GM21825 (cell line): ENCODE measurements around the gene PRR19.
A peak's percentile ranks its signal among the peaks of the same experiment; 100 is the strongest.

Experiments used
- ATAC-seq: cut with Tn5 transposase; IDR thresholded peaks from one replicate; pipeline ENCODE4 v1.9.1; 2021; ENCODE audit warnings: mild to moderate bottlenecking, moderate library complexity; ENCODE audit not compliant: unreplicated experiment

Gene PRR19

GRCh38 chr19:42282819-42283187 is 19.1 kb upstream of the PRR19 start:
- no peak for ATAC-seq

- ATAC-seq: peak; percentile 43
Measured at GRCh38 chr19:42283188-42284065, 18.5 kb upstream of the PRR19 start.

DNA sequence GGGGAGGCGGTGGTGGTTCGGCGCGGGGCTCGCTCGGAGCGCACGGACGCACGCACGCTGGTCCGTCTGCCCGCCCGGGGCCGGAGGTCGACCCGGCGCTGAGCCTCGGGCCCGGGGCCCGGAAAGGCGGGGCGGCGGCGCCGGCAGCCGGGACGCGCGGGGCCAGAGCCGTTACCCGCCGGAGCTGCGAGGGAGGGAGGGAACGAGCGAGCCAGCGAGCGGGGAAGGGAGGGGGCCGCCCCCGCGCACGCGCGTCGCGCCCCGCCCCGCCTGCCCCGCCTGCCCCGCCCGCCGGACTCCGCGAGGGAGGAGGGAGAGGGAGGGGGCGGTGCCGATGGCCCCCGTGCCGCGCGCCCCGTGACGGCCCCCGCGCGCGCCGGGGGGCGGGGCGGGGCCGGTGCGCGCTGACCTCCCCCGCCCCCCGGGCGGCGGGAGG is 17.8 kb upstream of the PRR19 start:
- peak; percentile 28 for ATAC-seq

DNA sequence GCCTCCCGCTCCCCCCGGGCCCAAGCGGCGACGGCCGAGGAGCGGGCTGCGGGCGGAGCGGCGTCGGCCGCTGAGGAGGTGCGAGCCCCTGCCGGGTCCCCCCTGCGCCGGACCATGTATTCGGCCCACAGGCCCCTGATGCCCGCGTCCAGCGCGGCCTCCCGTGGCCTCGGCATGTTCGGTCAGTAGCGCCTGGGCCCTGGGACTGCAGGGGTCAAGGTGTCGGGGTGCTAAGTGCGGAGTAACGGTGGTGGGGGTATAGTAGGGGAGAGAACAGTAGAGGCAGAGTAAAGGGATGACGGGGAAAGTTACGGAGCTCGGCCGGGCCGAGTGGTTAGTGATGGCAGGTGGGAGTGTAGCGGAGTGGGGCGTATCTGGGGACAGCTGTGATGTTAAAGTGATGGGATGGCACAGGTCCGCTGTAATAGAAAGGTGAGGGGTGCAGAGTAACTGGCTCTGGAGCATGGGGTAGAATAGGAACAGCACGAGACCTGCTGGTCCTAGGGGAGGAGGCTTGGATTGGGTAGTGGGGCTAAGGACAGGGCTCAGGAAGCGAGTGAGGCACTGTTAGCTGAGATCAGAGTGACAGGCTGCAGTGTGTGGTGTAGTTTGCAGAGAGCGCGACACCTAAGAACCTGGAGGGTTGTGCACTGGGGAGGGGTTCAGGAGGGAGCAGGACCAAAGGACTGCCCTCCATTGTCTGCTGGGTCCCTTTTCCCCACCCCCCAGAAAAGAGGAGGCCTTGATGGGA is 17.2 kb upstream of the PRR19 start:
- no peak for ATAC-seq

- ATAC-seq: no peak
Measured at GRCh38 chr19:42285541-42285941, 16.4 kb upstream of the PRR19 start.

DNA sequence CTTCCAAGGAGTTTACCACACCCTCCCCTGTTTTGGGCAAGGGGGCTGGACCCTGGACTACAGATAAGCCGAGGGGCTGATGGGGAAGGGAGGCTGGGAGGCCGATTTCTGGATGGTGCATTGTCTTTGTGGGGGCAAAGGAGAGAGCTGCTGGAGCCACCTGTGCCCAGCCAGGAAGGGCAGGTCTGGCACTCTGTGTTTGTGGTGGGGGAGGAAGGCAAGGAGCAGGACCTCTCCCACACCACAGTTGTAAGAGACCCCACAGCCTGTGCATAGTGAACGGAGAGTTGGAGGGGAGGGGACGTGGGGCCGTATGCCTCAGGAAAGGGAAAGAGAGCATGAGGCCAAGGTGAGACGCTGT is 16.0 kb upstream of the PRR19 start:
- no peak for ATAC-seq

- no peak for ATAC-seq
Measured at GRCh38 chr19:42286349-42287016, 15.4 kb upstream of the PRR19 start.

DNA sequence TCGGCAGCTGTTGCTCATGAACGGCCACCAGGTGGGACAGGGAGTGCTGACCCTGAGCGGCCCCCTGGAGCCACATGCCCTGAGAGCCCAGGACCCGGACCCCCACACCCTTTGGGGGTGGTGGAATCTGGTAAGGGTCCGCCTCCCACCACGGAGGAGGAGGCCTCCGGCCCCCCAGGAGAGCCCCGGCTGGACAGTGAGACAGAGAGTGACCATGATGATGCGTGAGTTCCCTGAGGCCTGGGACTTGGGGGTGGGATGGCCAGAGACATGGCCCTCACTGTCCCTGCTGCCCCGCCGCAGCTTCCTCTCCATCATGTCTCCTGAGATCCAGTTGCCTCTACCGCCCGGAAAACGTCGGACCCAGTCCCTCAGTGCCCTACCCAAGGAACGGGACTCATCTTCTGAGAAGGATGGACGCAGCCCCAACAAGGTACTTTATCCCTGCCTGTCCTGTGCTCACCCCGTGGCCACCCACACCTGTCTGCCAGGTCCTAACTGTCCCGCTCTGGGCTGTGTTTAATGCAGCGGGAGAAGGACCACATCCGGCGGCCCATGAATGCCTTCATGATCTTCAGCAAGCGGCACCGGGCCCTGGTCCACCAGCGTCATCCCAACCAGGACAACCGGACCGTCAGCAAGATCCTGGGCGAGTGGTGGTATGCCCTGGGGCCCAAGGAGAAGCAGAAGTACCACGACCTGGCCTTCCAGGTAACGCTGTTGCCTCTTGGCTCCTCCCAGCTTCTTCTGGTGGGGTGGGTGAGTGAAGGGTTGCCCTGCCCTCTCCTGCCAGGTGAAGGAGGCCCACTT is 14.7 kb upstream of the PRR19 start:
- ATAC-seq: no peak

DNA sequence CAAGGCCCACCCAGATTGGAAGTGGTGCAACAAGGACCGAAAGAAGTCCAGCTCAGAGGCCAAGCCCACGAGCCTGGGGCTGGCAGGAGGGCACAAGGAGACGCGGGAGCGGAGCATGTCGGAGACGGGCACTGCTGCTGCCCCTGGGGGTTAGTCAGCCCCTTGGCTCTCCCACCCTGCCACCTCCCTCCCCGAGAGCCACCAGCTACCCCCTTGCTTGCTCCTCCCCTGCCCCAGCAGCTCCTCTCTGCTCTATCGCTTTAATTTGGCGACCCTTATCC is 14.2 kb upstream of the PRR19 start:
- ATAC-seq: no peak

GRCh38 chr19:42288387-42288786 is 13.5 kb upstream of the PRR19 start:
- no peak for ATAC-seq

DNA sequence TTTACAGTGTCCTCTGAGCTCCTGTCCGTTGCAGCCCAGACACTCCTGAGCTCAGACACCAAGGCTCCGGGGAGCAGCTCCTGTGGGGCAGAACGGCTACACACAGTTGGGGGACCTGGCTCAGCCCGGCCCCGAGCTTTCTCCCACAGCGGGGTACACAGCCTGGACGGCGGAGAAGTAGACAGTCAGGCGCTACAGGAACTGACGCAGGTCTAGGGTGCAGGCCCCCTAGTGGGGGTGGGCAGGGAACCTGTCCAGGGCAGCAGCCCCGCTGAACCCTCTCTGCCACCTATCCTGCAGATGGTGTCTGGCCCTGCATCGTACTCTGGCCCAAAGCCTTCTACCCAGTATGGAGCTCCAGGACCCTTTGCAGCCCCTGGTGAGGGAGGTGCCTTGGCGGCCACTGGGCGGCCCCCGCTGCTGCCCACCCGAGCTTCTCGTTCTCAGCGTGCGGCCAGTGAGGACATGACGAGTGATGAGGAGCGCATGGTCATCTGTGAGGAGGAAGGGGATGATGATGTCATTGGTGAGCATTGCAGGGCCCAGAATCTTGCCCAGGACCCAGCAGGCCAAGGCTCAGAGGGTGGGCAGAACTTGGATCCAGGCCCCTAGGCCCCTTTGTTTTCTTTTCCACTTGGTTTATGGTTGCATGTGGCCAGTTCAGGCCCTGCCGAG is 12.9 kb upstream of the PRR19 start:
- ATAC-seq: no peak

GRCh38 chr19:42289556-42290041 is 12.3 kb upstream of the PRR19 start:
- no peak for ATAC-seq

DNA sequence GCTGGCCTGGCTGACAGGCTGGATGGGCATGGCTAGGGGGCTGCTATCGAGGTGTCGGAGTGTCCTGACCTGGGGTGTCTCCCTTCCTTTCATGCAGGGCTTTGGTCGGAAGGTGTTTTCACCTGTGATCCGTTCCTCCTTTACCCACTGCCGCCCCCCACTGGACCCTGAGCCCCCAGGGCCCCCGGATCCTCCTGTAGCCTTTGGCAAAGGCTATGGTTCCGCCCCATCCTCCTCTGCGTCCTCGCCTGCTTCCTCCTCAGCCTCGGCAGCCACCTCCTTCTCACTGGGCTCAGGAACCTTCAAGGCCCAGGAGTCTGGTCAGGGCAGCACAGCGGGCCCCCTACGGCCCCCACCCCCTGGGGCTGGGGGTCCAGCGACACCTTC is 11.8 kb upstream of the PRR19 start:
- no peak for ATAC-seq

DNA sequence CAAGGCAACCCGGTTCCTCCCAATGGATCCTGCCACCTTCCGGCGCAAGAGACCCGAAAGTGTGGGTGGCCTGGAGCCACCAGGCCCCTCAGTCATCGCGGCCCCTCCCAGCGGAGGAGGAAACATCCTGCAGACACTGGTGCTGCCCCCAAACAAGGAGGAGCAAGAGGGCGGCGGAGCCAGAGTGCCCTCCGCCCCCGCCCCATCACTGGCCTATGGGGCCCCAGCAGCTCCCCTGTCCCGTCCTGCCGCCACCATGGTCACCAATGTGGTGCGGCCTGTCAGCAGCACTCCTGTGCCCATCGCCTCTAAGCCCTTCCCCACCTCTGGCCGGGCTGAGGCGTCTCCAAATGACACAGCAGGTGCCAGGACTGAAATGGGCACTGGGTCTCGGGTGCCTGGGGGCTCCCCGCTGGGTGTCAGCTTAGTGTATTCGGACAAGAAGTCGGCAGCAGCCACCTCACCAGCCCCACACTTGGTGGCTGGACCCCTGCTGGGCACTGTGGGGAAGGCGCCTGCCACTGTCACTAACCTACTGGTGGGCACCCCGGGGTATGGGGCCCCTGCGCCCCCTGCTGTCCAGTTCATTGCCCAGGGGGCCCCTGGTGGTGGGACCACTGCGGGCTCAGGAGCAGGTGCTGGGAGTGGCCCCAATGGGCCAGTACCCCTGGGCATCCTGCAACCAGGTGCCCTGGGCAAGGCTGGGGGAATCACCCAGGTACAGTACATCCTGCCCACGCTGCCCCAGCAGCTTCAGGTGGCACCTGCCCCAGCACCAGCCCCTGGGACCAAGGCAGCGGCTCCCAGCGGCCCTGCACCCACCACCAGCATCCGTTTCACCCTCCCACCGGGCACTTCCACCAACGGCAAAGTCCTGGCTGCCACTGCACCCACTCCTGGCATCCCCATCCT is 11.2 kb upstream of the PRR19 start:
- ATAC-seq: no peak

- no peak for ATAC-seq
Measured at GRCh38 chr19:42291435-42291810, 10.5 kb upstream of the PRR19 start.

GRCh38 chr19:42292042-42292960 is 9.6 kb upstream of the PRR19 start:
- no peak for ATAC-seq

GRCh38 chr19:42292963-42293362 is 9.0 kb upstream of the PRR19 start:
- no peak for ATAC-seq

DNA sequence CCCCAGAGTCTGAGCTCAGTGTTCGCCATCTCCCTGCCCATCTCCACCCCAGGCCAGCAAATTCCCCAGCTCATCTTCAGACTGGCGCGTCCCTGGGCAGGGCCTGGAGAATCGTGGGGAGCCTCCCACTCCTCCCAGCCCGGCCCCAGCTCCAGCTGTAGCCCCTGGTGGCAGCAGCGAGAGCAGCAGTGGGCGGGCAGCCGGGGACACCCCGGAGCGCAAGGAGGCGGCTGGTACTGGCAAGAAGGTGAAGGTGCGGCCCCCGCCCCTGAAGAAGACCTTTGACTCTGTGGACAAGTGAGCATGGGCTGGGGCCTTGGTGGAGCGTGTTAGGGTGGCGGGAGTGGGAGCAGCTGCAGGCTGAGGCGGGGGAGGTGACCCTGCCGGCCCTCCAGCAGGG is 8.4 kb upstream of the PRR19 start:
- no peak for ATAC-seq
